Suppressor macrophage treated with lipopolysaccharide for 1 hour (primary cell): Measurements from ENCODE around the gene C1GALT1C1L.
"Not testable (repeated sequence)": the region's sequence is repeated elsewhere in the genome, so short reads cannot be mapped to it uniquely, and the experiment has no call there.

Experiments
- DNase-seq, 3 donors: peaks; one replicate each; pipeline ENCODE4 v3.0.0-alpha.2; 2020 to 2022

C1GALT1C1L gene

GRCh38 chr2:43676322-43677050 is at the start of gene C1GALT1C1L:
Gene C1GALT1C1L (minus strand): TSS chr2:43676429. CDS start chr2:43676322, 107 bp downstream.
- DNase-seq: peak in 2 of 3 donors; percentile 17 to 39

- no peak for DNase-seq
These were observed 49.5 kb upstream of the C1GALT1C1L start for GRCh38 chr2:43725711-43726246.

GRCh38 chr2:43724728-43725526 is 48.7 kb upstream of the C1GALT1C1L start:
- DNase-seq: no peak

- DNase-seq: no peak
These were observed 42.4 kb upstream of the C1GALT1C1L start for GRCh38 chr2:43718530-43719124.

GRCh38 chr2:43717322-43717721 is 41.1 kb upstream of the C1GALT1C1L start:
- peak; percentile 34 to 54 (median 38) for DNase-seq

- no peak for DNase-seq
These were observed 39.3 kb upstream of the C1GALT1C1L start for GRCh38 chr2:43715300-43716098.

GRCh38 chr2:43714164-43714563 is 37.9 kb upstream of the C1GALT1C1L start:
- peak; percentile 23 to 73 (median 64) for DNase-seq

GRCh38 chr2:43710866-43711265 is 34.6 kb upstream of the C1GALT1C1L start:
- DNase-seq: no peak

GRCh38 chr2:43708891-43709290 is 32.7 kb upstream of the C1GALT1C1L start:
- no peak for DNase-seq

- no peak for DNase-seq
These were observed 31.9 kb upstream of the C1GALT1C1L start for GRCh38 chr2:43708178-43708577.

GRCh38 chr2:43707255-43708015 is 31.2 kb upstream of the C1GALT1C1L start:
- peak; percentile 58 to 67 (median 66) for DNase-seq

GRCh38 chr2:43701111-43701510 is 24.9 kb upstream of the C1GALT1C1L start:
- DNase-seq: peak in 1 of 3 donors; percentile 23

- DNase-seq: no peak
These were observed 23.5 kb upstream of the C1GALT1C1L start for GRCh38 chr2:43699761-43700160.

GRCh38 chr2:43698140-43698539 is 21.9 kb upstream of the C1GALT1C1L start:
- not testable (repeated sequence) for DNase-seq

- DNase-seq: no peak
These were observed 16.3 kb upstream of the C1GALT1C1L start for GRCh38 chr2:43692428-43692994.

- DNase-seq: no peak
These were observed 13.8 kb upstream of the C1GALT1C1L start for GRCh38 chr2:43689999-43690398.

- no peak for DNase-seq
These were observed 9.1 kb upstream of the C1GALT1C1L start for GRCh38 chr2:43685357-43685756.

- DNase-seq: not testable (repeated sequence)
These were observed 1.6 kb upstream of the C1GALT1C1L start for GRCh38 chr2:43677783-43678182.

- DNase-seq: no peak
These were observed 445 bp downstream of the C1GALT1C1L start for GRCh38 chr2:43675646-43676321.

- no peak for DNase-seq
These were observed 19.0 kb downstream of the C1GALT1C1L start for GRCh38 chr2:43657241-43657640.

GRCh38 chr2:43653506-43653905 is 22.7 kb downstream of the C1GALT1C1L start:
- no peak for DNase-seq
